ENCODE measurements around the gene BRINP1. TPM values are rescaled to one million over a fixed set of nuclear protein-coding genes. Genes with fewer than 3 reads are reported as not detected.

Gene BRINP1
- total RNA-seq, 2 experiments from 2014 or later: not detected

GRCh38 chr9:119366909-119367682 is 2.1 kb downstream of the BRINP1 start:
- Mint-ChIP-seq H3K27ac (no peak overlapping the region), H3K4me3 (no peak overlapping the region), H3K36me3 (peaks cover 3% of the 10 kb centered on the region), H3K9me3 (peaks cover 8% of the 10 kb centered on the region), H3K4me1 (peaks cover 4% of the 10 kb centered on the region), H3K27me3 (peaks cover 30% of the 10 kb centered on the region)
- no peak for ATAC-seq (ENCODE audit: low read depth)
- DNase-seq: no peak
- POLR2A ChIA-PET: no interaction called here

- ATAC-seq (ENCODE audit: low read depth) (no peak), DNase-seq (no peak)
- Mint-ChIP-seq H3K27me3 (peaks cover 23% of the 10 kb centered on the region), H3K27ac (no peak overlapping the region), H3K36me3 (peaks cover 3% of the 10 kb centered on the region), H3K4me1 (peaks cover 4% of the 10 kb centered on the region), H3K4me3 (no peak overlapping the region), H3K9me3 (peaks cover 4% of the 10 kb centered on the region)
- POLR2A ChIA-PET: no interaction called here
Observed at GRCh38 chr9:119365291-119366027, 3.8 kb downstream of the BRINP1 start.

GRCh38 chr9:119360237-119360636 is 9.0 kb downstream of the BRINP1 start:
- no peaks in the 10 kb centered on the region for H3K27me3 Mint-ChIP-seq
- no peak overlapping the region for H3K27ac Mint-ChIP-seq
- ATAC-seq (ENCODE audit: low read depth): no peak

GRCh38 chr9:119357336-119358096 is 11.7 kb downstream of the BRINP1 start:
- Mint-ChIP-seq H3K27me3 (no peaks in the 10 kb centered on the region), H3K4me3 (no peak overlapping the region), H3K36me3 (no peaks in the 10 kb centered on the region), H3K4me1 (no peaks in the 10 kb centered on the region), H3K9me3 (peaks cover 1% of the 10 kb centered on the region), H3K27ac (no peak overlapping the region)
- POLR2A ChIA-PET: no interaction called here
- no peak for ATAC-seq (ENCODE audit: low read depth)
- DNase-seq: no peak

More at GRCh38 chr9:119360237-119360636, 9.0 kb downstream of the BRINP1 start:
- POLR2A ChIA-PET: no interaction called here
- no peak overlapping the region for H3K4me3 Mint-ChIP-seq
- no peak for DNase-seq
- H3K4me1 Mint-ChIP-seq: no peaks in the 10 kb centered on the region
- H3K36me3 Mint-ChIP-seq: no peaks in the 10 kb centered on the region
- peaks cover 1% of the 10 kb centered on the region for H3K9me3 Mint-ChIP-seq

GRCh38 chr9:119349351-119349825 is 19.8 kb downstream of the BRINP1 start:
- H3K9me3 Mint-ChIP-seq: no peaks in the 10 kb centered on the region

GRCh38 chr9:119343059-119343990 is 25.9 kb downstream of the BRINP1 start:
- H3K9me3 Mint-ChIP-seq: no peaks in the 10 kb centered on the region
- no peak overlapping the region for H3K27ac Mint-ChIP-seq
- ATAC-seq (ENCODE audit: low read depth): no peak
- no peak for DNase-seq
- H3K36me3 Mint-ChIP-seq: no peaks in the 10 kb centered on the region
- POLR2A ChIA-PET: no interaction called here
- no peaks in the 10 kb centered on the region for H3K27me3 Mint-ChIP-seq
- no peaks in the 10 kb centered on the region for H3K4me1 Mint-ChIP-seq
- no peak overlapping the region for H3K4me3 Mint-ChIP-seq

More at GRCh38 chr9:119349351-119349825, 19.8 kb downstream of the BRINP1 start:
- ATAC-seq (ENCODE audit: low read depth): no peak
- Mint-ChIP-seq H3K4me1 (no peaks in the 10 kb centered on the region), H3K27me3 (peaks cover 4% of the 10 kb centered on the region), H3K27ac (no peak overlapping the region), H3K36me3 (no peaks in the 10 kb centered on the region), H3K4me3 (no peak overlapping the region)
- no peak for DNase-seq
- POLR2A ChIA-PET: no interaction called here

GRCh38 chr9:119339056-119339455 is 30.2 kb downstream of the BRINP1 start:
- H3K4me1 Mint-ChIP-seq: no peaks in the 10 kb centered on the region
- H3K36me3 Mint-ChIP-seq: no peaks in the 10 kb centered on the region
- H3K9me3 Mint-ChIP-seq: no peaks in the 10 kb centered on the region
- no peaks in the 10 kb centered on the region for H3K27me3 Mint-ChIP-seq
- POLR2A ChIA-PET: no interaction called here
- H3K27ac Mint-ChIP-seq: no peak overlapping the region
- no peak overlapping the region for H3K4me3 Mint-ChIP-seq
- ATAC-seq (ENCODE audit: low read depth) (no peak), DNase-seq (no peak)

GRCh38 chr9:119337573-119337972 is 31.7 kb downstream of the BRINP1 start:
- no peaks in the 10 kb centered on the region for H3K4me1 Mint-ChIP-seq
- no peak for DNase-seq
- H3K36me3 Mint-ChIP-seq: no peaks in the 10 kb centered on the region
- ATAC-seq (ENCODE audit: low read depth): no peak
- POLR2A ChIA-PET: no interaction called here
- H3K9me3 Mint-ChIP-seq: no peaks in the 10 kb centered on the region
- H3K27me3 Mint-ChIP-seq: no peaks in the 10 kb centered on the region
- no peak overlapping the region for H3K4me3 Mint-ChIP-seq
- no peak overlapping the region for H3K27ac Mint-ChIP-seq

- no peak overlapping the region for H3K27ac Mint-ChIP-seq
- POLR2A ChIA-PET: no interaction called here
- H3K27me3 Mint-ChIP-seq: no peaks in the 10 kb centered on the region
- ATAC-seq (ENCODE audit: low read depth) (no peak), DNase-seq (no peak)
- H3K36me3 Mint-ChIP-seq: no peaks in the 10 kb centered on the region
- H3K9me3 Mint-ChIP-seq: peaks cover 5% of the 10 kb centered on the region
- no peak overlapping the region for H3K4me3 Mint-ChIP-seq
- H3K4me1 Mint-ChIP-seq: no peaks in the 10 kb centered on the region
Observed at GRCh38 chr9:119334745-119335144, 34.5 kb downstream of the BRINP1 start.

GRCh38 chr9:119333507-119334229 is 35.6 kb downstream of the BRINP1 start:
- DNase-seq (no peak), ATAC-seq (ENCODE audit: low read depth) (no peak)
- H3K27ac Mint-ChIP-seq: no peak overlapping the region
- H3K27me3 Mint-ChIP-seq: no peaks in the 10 kb centered on the region
- POLR2A ChIA-PET: no interaction called here
- no peaks in the 10 kb centered on the region for H3K4me1 Mint-ChIP-seq
- H3K9me3 Mint-ChIP-seq: peaks cover 6% of the 10 kb centered on the region
- H3K4me3 Mint-ChIP-seq: no peak overlapping the region
- H3K36me3 Mint-ChIP-seq: no peaks in the 10 kb centered on the region

GRCh38 chr9:119332522-119332921 is 36.7 kb downstream of the BRINP1 start:
- Mint-ChIP-seq H3K27ac (no peak overlapping the region), H3K4me3 (no peak overlapping the region), H3K27me3 (no peaks in the 10 kb centered on the region), H3K36me3 (no peaks in the 10 kb centered on the region), H3K4me1 (no peaks in the 10 kb centered on the region), H3K9me3 (peaks cover 7% of the 10 kb centered on the region)
- ATAC-seq (ENCODE audit: low read depth): no peak
- DNase-seq: no peak
- POLR2A ChIA-PET: no interaction called here

- no peaks in the 10 kb centered on the region for H3K36me3 Mint-ChIP-seq
- H3K9me3 Mint-ChIP-seq: peaks cover 8% of the 10 kb centered on the region
- no peak for ATAC-seq (ENCODE audit: low read depth)
- H3K27ac Mint-ChIP-seq: no peak overlapping the region
- POLR2A ChIA-PET: interaction anchor here (0.6 kb wide), 1 partner anchor 883 kb away, joined by 6 read pairs; no protein-coding TSS in a partner anchor
- no peaks in the 10 kb centered on the region for H3K27me3 Mint-ChIP-seq
- H3K4me1 Mint-ChIP-seq: no peaks in the 10 kb centered on the region
- H3K4me3 Mint-ChIP-seq: no peak overlapping the region
- DNase-seq: no peak
Observed at GRCh38 chr9:119322184-119322583, 47.1 kb downstream of the BRINP1 start.
